DOHH2 (cell line): Measurements from ENCODE around the gene TFRC.

Experiments
- EZH2phosphoT487 ChIP-seq: fragments of 200-600 bp; sonication (generic); IDR thresholded peaks from 2 replicates; pipeline ENCODE4 v1.6.1; 2017; ENCODE audit warnings: borderline replicate concordance, mild to moderate bottlenecking, antibody characterized with exemption, low read length, moderate library complexity, mixed read lengths
- TF ChIP-seq, protein P1 (sequence below): fragments of 200-600 bp; sonication (generic); IDR thresholded peaks from one replicate; pipeline ENCODE4 v1.5.1; 2014; ENCODE audit warnings: antibody characterized with exemption, mild to moderate bottlenecking, low read depth, low read length; ENCODE audit not compliant: poor library complexity, severe bottlenecking

DNA sequence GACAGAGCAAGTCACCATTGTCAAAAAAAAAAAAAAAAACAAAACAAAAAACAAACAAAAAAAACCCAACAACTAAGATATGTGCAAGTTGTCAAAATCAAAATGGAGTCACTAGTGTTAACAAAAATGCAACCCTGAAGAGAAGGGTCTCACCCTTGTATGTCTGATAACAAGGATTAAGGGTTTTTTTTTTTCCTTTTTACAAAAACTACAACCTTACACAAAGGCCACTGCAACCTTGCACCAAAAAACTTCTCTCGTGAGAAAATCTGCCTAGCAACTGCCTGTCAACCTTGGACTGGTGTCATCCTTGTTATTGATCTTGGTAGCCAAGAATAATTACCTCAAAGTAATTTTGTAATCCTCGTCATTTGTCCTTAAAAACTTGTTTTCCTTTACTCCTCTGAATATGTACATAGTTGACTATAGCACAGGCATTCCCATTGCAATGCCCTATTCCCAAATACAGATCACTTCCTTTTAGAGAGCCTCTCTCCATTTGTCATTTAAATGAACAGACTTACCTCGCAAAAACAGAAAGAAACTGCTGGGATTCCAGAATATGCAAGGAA lies 24.0 kb downstream of the TFRC start:
- TF ChIP-seq, protein P1, sequence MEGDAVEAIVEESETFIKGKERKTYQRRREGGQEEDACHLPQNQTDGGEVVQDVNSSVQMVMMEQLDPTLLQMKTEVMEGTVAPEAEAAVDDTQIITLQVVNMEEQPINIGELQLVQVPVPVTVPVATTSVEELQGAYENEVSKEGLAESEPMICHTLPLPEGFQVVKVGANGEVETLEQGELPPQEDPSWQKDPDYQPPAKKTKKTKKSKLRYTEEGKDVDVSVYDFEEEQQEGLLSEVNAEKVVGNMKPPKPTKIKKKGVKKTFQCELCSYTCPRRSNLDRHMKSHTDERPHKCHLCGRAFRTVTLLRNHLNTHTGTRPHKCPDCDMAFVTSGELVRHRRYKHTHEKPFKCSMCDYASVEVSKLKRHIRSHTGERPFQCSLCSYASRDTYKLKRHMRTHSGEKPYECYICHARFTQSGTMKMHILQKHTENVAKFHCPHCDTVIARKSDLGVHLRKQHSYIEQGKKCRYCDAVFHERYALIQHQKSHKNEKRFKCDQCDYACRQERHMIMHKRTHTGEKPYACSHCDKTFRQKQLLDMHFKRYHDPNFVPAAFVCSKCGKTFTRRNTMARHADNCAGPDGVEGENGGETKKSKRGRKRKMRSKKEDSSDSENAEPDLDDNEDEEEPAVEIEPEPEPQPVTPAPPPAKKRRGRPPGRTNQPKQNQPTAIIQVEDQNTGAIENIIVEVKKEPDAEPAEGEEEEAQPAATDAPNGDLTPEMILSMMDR, result no peak
- TF ChIP-seq EZH2phosphoT487, result no peak
